Activated CD8-positive, alpha-beta T cell treated with anti-CD3 and anti-CD28 coated beads, Interleukin-2, amount 10 ng/mL, durations not matched to agents 7 days and 5 days (primary cell): Measurements from ENCODE around the gene HTR6. TPM values are rescaled to one million over a fixed set of nuclear protein-coding genes. Genes with fewer than 3 reads are reported as not detected.

Source experiments
- ATAC-seq: fragments of 150-1000 bp; cut with Tn5 transposase; one replicate; pipeline ENCODE4 v1.10.0; 2021; ENCODE audit warnings: moderate library complexity
- CTCF ChIA-PET: fragments of 350-600 bp; sonication (Branson Sonifier 250); formaldehyde crosslinking; loops from one replicate; lab custom pipeline; 2021; ENCODE audit warnings: antibody characterized with exemption; lab: Charles Lee
- POLR2A ChIA-PET: fragments of 350-600 bp; sonication (Branson Sonifier 250); formaldehyde crosslinking; loops from one replicate; lab custom pipeline; 2021; ENCODE audit warnings: antibody characterized with exemption; lab: Charles Lee
- DNase-seq: peaks from one replicate; pipeline ENCODE4 v3.0.0-alpha.2; 2020
- H3K27ac Mint-ChIP-seq: one replicate; pipeline ENCODE4 v1.8.0; 2021; ENCODE audit warnings: mild to moderate bottlenecking, mixed read lengths
- H3K27me3 Mint-ChIP-seq: one replicate; pipeline ENCODE4 v1.8.0; 2021; ENCODE audit warnings: low read depth, mixed read lengths
- H3K36me3 Mint-ChIP-seq: one replicate; pipeline ENCODE4 v1.8.0; 2021; ENCODE audit warnings: low read depth, mixed read lengths
- H3K4me1 Mint-ChIP-seq: one replicate; pipeline ENCODE4 v1.8.0; 2021; ENCODE audit warnings: low read depth, mixed read lengths
- H3K4me3 Mint-ChIP-seq: one replicate; pipeline ENCODE4 v1.8.0; 2021; ENCODE audit warnings: mild to moderate bottlenecking, mixed read lengths
- H3K9me3 Mint-ChIP-seq: one replicate; pipeline ENCODE4 v1.8.0; 2022; ENCODE audit warnings: mixed read lengths; ENCODE audit not compliant: insufficient read depth
- total RNA-seq, 2 experiments: library from RNA; stranded (reverse); gene quantifications; one replicate each; pipeline ENCODE4 v1.2.3, GENCODE V29; 2021

HTR6 gene
- total RNA-seq, 2 experiments from 2014 or later = not detected

- ChIA-PET POLR2A (no interaction called here), CTCF (no interaction called here)
- DNase-seq (no peak), ATAC-seq (no peak)
- no peak overlapping the region for H3K27ac Mint-ChIP-seq
- no peak overlapping the region for H3K4me3 Mint-ChIP-seq
- H3K27me3 Mint-ChIP-seq = peaks cover 4% of the 10 kb centered on the region
- H3K4me1 Mint-ChIP-seq = no peaks in the 10 kb centered on the region
- H3K36me3 Mint-ChIP-seq = no peaks in the 10 kb centered on the region
- no peaks in the 10 kb centered on the region for H3K9me3 Mint-ChIP-seq
Observed at GRCh38 chr1:19678931-19679453, 14.3 kb downstream of the HTR6 start.

GRCh38 chr1:19679691-19680090 is 15.0 kb downstream of the HTR6 start:
- POLR2A ChIA-PET = interaction anchor here (0.5 kb wide), 1 partner anchor 235 kb away, joined by 3 read pairs; no protein-coding TSS in a partner anchor
- Mint-ChIP-seq H3K36me3 (no peaks in the 10 kb centered on the region), H3K4me1 (no peaks in the 10 kb centered on the region)

GRCh38 chr1:19680644-19681043 is 16.0 kb downstream of the HTR6 start:
- H3K4me3 Mint-ChIP-seq = no peak overlapping the region

More at GRCh38 chr1:19679691-19680090, 15.0 kb downstream of the HTR6 start:
- Mint-ChIP-seq H3K4me3 (no peak overlapping the region), H3K27me3 (peaks cover 4% of the 10 kb centered on the region), H3K9me3 (no peaks in the 10 kb centered on the region), H3K27ac (no peak overlapping the region)
- CTCF ChIA-PET = no interaction called here
- ATAC-seq = no peak
- no peak for DNase-seq

GRCh38 chr1:19682257-19682656 is 17.6 kb downstream of the HTR6 start:
- DNase-seq (no peak), ATAC-seq (no peak)
- peaks cover 2% of the 10 kb centered on the region for H3K36me3 Mint-ChIP-seq
- H3K4me3 Mint-ChIP-seq = no peak overlapping the region
- H3K27me3 Mint-ChIP-seq = peaks cover 1% of the 10 kb centered on the region
- peaks cover 2% of the 10 kb centered on the region for H3K4me1 Mint-ChIP-seq
- no peaks in the 10 kb centered on the region for H3K9me3 Mint-ChIP-seq
- H3K27ac Mint-ChIP-seq = no peak overlapping the region
- ChIA-PET POLR2A (no interaction called here), CTCF (interaction anchor here (1.2 kb wide), 1 partner anchor 33 kb away, joined by 3 read pairs; no protein-coding TSS in a partner anchor)

More at GRCh38 chr1:19680644-19681043, 16.0 kb downstream of the HTR6 start:
- ChIA-PET CTCF (interaction anchor here (1.3 kb wide), 1 partner anchor 24 kb away, joined by 8 read pairs; no protein-coding TSS in a partner anchor), POLR2A (no interaction called here)
- no peak for ATAC-seq
- Mint-ChIP-seq H3K27me3 (peaks cover 2% of the 10 kb centered on the region), H3K4me1 (no peaks in the 10 kb centered on the region), H3K27ac (no peak overlapping the region), H3K9me3 (no peaks in the 10 kb centered on the region), H3K36me3 (no peaks in the 10 kb centered on the region)
- DNase-seq = no peak

GRCh38 chr1:19682901-19683300 is 18.2 kb downstream of the HTR6 start:
- H3K4me3 Mint-ChIP-seq = no peak overlapping the region
- peaks cover 8% of the 10 kb centered on the region for H3K4me1 Mint-ChIP-seq
- H3K27me3 Mint-ChIP-seq = no peaks in the 10 kb centered on the region
- DNase-seq (no peak), ATAC-seq (no peak)
- CTCF ChIA-PET = no interaction called here
- H3K9me3 Mint-ChIP-seq = no peaks in the 10 kb centered on the region
- H3K27ac Mint-ChIP-seq = no peak overlapping the region
- POLR2A ChIA-PET = no interaction called here
- peaks cover 7% of the 10 kb centered on the region for H3K36me3 Mint-ChIP-seq

GRCh38 chr1:19683351-19683750 is 18.7 kb downstream of the HTR6 start:
- no peaks in the 10 kb centered on the region for H3K27me3 Mint-ChIP-seq
- ChIA-PET CTCF (interaction anchor here (1.2 kb wide), 1 partner anchor 21 kb away, joined by 3 read pairs; no protein-coding TSS in a partner anchor), POLR2A (no interaction called here)
- ATAC-seq (no peak), DNase-seq (no peak)
- H3K36me3 Mint-ChIP-seq = peaks cover 11% of the 10 kb centered on the region
- no peak overlapping the region for H3K27ac Mint-ChIP-seq
- H3K4me3 Mint-ChIP-seq = no peak overlapping the region
- H3K4me1 Mint-ChIP-seq = peaks cover 13% of the 10 kb centered on the region
- no peaks in the 10 kb centered on the region for H3K9me3 Mint-ChIP-seq

- ChIA-PET POLR2A (interaction anchor here (0.6 kb wide), 1 partner anchor 535 kb away, joined by 4 read pairs; no protein-coding TSS in a partner anchor), CTCF (interaction anchor here (1.1 to 1.2 kb wide), 2 partner anchors 22 to 31 kb away, joined by 3 read pairs; no protein-coding TSS in a partner anchor)
- Mint-ChIP-seq H3K4me1 (peaks cover 21% of the 10 kb centered on the region), H3K4me3 (no peak overlapping the region), H3K9me3 (no peaks in the 10 kb centered on the region), H3K27me3 (no peaks in the 10 kb centered on the region), H3K36me3 (peaks cover 21% of the 10 kb centered on the region), H3K27ac (no peak overlapping the region)
- ATAC-seq (no peak), DNase-seq (no peak)
Observed at GRCh38 chr1:19684677-19685076, 20.0 kb downstream of the HTR6 start.

GRCh38 chr1:19685994-19686393 is 21.3 kb downstream of the HTR6 start:
- Mint-ChIP-seq H3K9me3 (peaks cover 5% of the 10 kb centered on the region), H3K36me3 (peaks cover 34% of the 10 kb centered on the region), H3K4me3 (no peak overlapping the region)

GRCh38 chr1:19687414-19687813 is 22.7 kb downstream of the HTR6 start:
- Mint-ChIP-seq H3K9me3 (peaks cover 5% of the 10 kb centered on the region), H3K27me3 (no peaks in the 10 kb centered on the region), H3K36me3 (peaks cover 46% of the 10 kb centered on the region), H3K4me1 (peaks cover 23% of the 10 kb centered on the region), H3K4me3 (no peak overlapping the region), H3K27ac (peak overlapping the region; percentile 84)
- DNase-seq = no peak
- POLR2A ChIA-PET = interaction anchor here (0.6 kb wide), 1 partner anchor 210 kb away, joined by 3 read pairs; no protein-coding TSS in a partner anchor
- CTCF ChIA-PET = interaction anchor here (1.4 kb wide), 1 partner anchor 25 kb away, joined by 4 read pairs; no protein-coding TSS in a partner anchor
- no peak for ATAC-seq

More at GRCh38 chr1:19685994-19686393, 21.3 kb downstream of the HTR6 start:
- ATAC-seq = no peak
- no peaks in the 10 kb centered on the region for H3K27me3 Mint-ChIP-seq
- no peak overlapping the region for H3K27ac Mint-ChIP-seq
- DNase-seq = no peak
- peaks cover 23% of the 10 kb centered on the region for H3K4me1 Mint-ChIP-seq
- ChIA-PET POLR2A (interaction anchor here (0.6 kb wide), 1 partner anchor 54 kb away, joined by 4 read pairs; no protein-coding TSS in a partner anchor), CTCF (no interaction called here)

- H3K4me3 Mint-ChIP-seq = peak overlapping the region; percentile 28
- peaks cover 23% of the 10 kb centered on the region for H3K4me1 Mint-ChIP-seq
- H3K27me3 Mint-ChIP-seq = no peaks in the 10 kb centered on the region
- peak overlapping the region; percentile 84 for H3K27ac Mint-ChIP-seq
- ChIA-PET POLR2A (no interaction called here), CTCF (interaction anchor here (1.4 kb wide), 1 partner anchor 26 kb away, joined by 4 read pairs; no protein-coding TSS in a partner anchor)
- ATAC-seq (peak; percentile 67), DNase-seq (peak; percentile 47)
- peaks cover 5% of the 10 kb centered on the region for H3K9me3 Mint-ChIP-seq
- peaks cover 46% of the 10 kb centered on the region for H3K36me3 Mint-ChIP-seq
Observed at GRCh38 chr1:19688041-19688842, 23.6 kb downstream of the HTR6 start.

- Mint-ChIP-seq H3K9me3 (peaks cover 5% of the 10 kb centered on the region), H3K4me1 (peaks cover 23% of the 10 kb centered on the region), H3K27me3 (no peaks in the 10 kb centered on the region), H3K36me3 (peaks cover 46% of the 10 kb centered on the region), H3K27ac (peak overlapping the region; percentile 84), H3K4me3 (no peak overlapping the region)
- POLR2A ChIA-PET = no interaction called here
- ATAC-seq (no peak), DNase-seq (no peak)
- CTCF ChIA-PET = interaction anchor here (1.5 kb wide), 1 partner anchor 15 kb away, joined by 6 read pairs; no protein-coding TSS in a partner anchor
Observed at GRCh38 chr1:19689085-19689757, 24.5 kb downstream of the HTR6 start.
